Sigmoid colon (tissue), 7 donors: ENCODE results near the gene PSD. TPM values are rescaled to one million over a fixed set of nuclear protein-coding genes. Genes with fewer than 3 reads are reported as not detected.
A peak's percentile ranks its signal among the peaks of the same experiment; 100 is the strongest.

ENCODE experiments used
- DNase-seq: peaks from one replicate; pipeline ENCODE4 v3.0.0-alpha.2; 2019
- H3K27ac ChIP-seq, 4 donors: fragments of 200-600 bp; sonication (generic); one replicate each; pipeline ENCODE4 v1.5.1; 2016 to 2019; ENCODE audit warnings: mild to moderate bottlenecking in 1 of 4
- H3K27me3 ChIP-seq, 3 donors: fragments of 200-600 bp; sonication (generic); one replicate each; pipeline ENCODE4 v1.5.1; 2019; ENCODE audit warnings: mild to moderate bottlenecking in 1 of 3
- H3K36me3 ChIP-seq, 4 donors: fragments of 200-600 bp; sonication (generic); one replicate each; pipeline ENCODE4 v1.5.1; 2016 to 2019
- H3K4me1 ChIP-seq, 4 donors: fragments of 200-600 bp; sonication (generic); one replicate each; pipeline ENCODE4 v1.5.1; 2017 to 2019
- H3K4me3 ChIP-seq, 4 donors: fragments of 200-600 bp; sonication (generic); one replicate each; pipeline ENCODE4 v1.5.1; 2017 to 2019; ENCODE audit warnings: mild to moderate bottlenecking in 2 of 4, moderate library complexity in 1 of 4
- H3K9me3 ChIP-seq, 4 donors: fragments of 200-600 bp in 3 of 4; sonication (generic) in 3 of 4; one replicate each; pipeline versions ENCODE4 v1.5.1 to v1.6.1; 2013 to 2019
- CTCF ChIP-seq, 4 experiments: fragments of 450-650 bp in 3 of 4; fragments of 200-600 bp in 1 of 4; IDR thresholded peaks; one replicate each; pipeline ENCODE4 v1.5.1; 2016 to 2019; ENCODE audit warnings: antibody characterized with exemption in 4 of 4, mild to moderate bottlenecking in 3 of 4, moderate library complexity in 2 of 4
- EP300 ChIP-seq, 4 donors: sonication (generic); formaldehyde crosslinking; IDR thresholded peaks; one replicate each; pipeline ENCODE4 v1.6.1; 2017; ENCODE audit warnings: antibody characterized with exemption in 4 of 4
- POLR2A ChIP-seq, 2 donors: fragments of 450-650 bp; IDR thresholded peaks; one replicate each; pipeline ENCODE4 v1.6.1; 2016; ENCODE audit warnings: antibody characterized with exemption in 2 of 2, mild to moderate bottlenecking in 2 of 2, moderate library complexity in 2 of 2
- POLR2AphosphoS5 ChIP-seq, 4 donors: sonication (generic); formaldehyde crosslinking; IDR thresholded peaks; one replicate each; pipeline ENCODE4 v1.6.1; 2017; ENCODE audit warnings: antibody characterized with exemption in 4 of 4
- WGBS, 2 donors: extraction: QIAGEN DNeasy Blood & Tissue Kit; methylation state at CpG; one replicate each; pipeline ENCODE4 v1.1.7; 2013; 5-methylcytosine and 5-hydroxymethylcytosine counted together
- intact Hi-C: fragments of 100-400 bp; cut with DNase I; formaldehyde crosslinking; loops from one replicate; pipeline ENCODE4 v1.15.1; 2023
- polyA plus RNA-seq, 3 donors: library from polyadenylated mRNA; stranded (reverse); fragments of 200-250 nt; gene quantifications; one replicate each; pipeline ENCODE4 v1.2.3, GENCODE V29; 2013
- total RNA-seq, 4 donors: library from RNA; depleted of rRNA; stranded (reverse); fragments of >200 nt; gene quantifications; one replicate each; pipeline ENCODE4 v1.1.0, GENCODE V29; 2016
- donor health status: healthy with polysubstance abuse.
- donor health status: Bipolar disorder and iron deficiency.
- donor health status: healthy.

PSD gene
- total and polyA plus RNA-seq, 7 donors, result 0.69 to 449 (median 343) TPM

- Histone ChIP-seq H3K4me1 (peaks cover 0 to 20% (median 17%) of the 10 kb centered on the region in 4 donors), H3K9me3 (no peaks in the 10 kb centered on the region), H3K4me3 (peak within 1 kb of the TSS; percentile 60 to 86 (median 70)), H3K36me3 (no peaks in the 10 kb centered on the region), H3K27me3 (no peaks in the 10 kb centered on the region), H3K27ac (peak within 1 kb of the TSS; percentile 83 to 88 (median 84))
- TF ChIP-seq CTCF (IDR thresholded peaks at IDR 0.05) (no peak), EP300 (IDR thresholded peaks at IDR 0.05) (no peak), POLR2AphosphoS5 (IDR thresholded peaks at IDR 0.05) (no peak), POLR2A (IDR thresholded peaks at IDR 0.05) (no peak)
- no peak for DNase-seq
- intact Hi-C loops, result loop anchor here (2.0 kb wide), 1 partner anchor 19 kb away; the partner anchor contains the start of gene CUEDC2
- WGBS, 2 donors, result 8 to 27% methylated on average over 28 of the region's 28 CpGs
These were observed 32.8 kb upstream of the PSD start, which contains the start of gene C10orf95 for GRCh38 chr10:102451105-102451969. C10orf95 (minus strand) TSS chr10:102451543; CDS start chr10:102451093, 450 bp downstream.

GRCh38 chr10:102450374-102451104 is 32.0 kb upstream of the PSD start:
- no peaks in the 10 kb centered on the region for H3K36me3 ChIP-seq
- peaks cover 0 to 20% (median 17%) of the 10 kb centered on the region in 4 donors for H3K4me1 ChIP-seq
- peak overlapping the region; percentile 60 to 86 (median 70) for H3K4me3 ChIP-seq
- TF ChIP-seq CTCF (IDR thresholded peaks at IDR 0.05) (no peak), POLR2AphosphoS5 (IDR thresholded peaks at IDR 0.05) (peak in 3 of 4 donors; percentile 30 to 61 (median 40)), POLR2A (IDR thresholded peaks at IDR 0.05) (no peak)
- no peaks in the 10 kb centered on the region for H3K27me3 ChIP-seq
- H3K9me3 ChIP-seq, result no peaks in the 10 kb centered on the region
- DNase-seq, result peak; percentile 88
- intact Hi-C loops, result loop anchor here (1.0 to 2.0 kb wide), 2 partner anchors 18 to 29 kb away; partner anchors contain the start of gene CUEDC2
- H3K27ac ChIP-seq, result peak overlapping the region; percentile 83 to 88 (median 84)
- WGBS, 2 donors, result 0% methylated on average over 104 of the region's 104 CpGs

GRCh38 chr10:102450124-102450373 is 31.5 kb upstream of the PSD start:
- Histone ChIP-seq H3K4me1 (peaks cover 0 to 20% (median 17%) of the 10 kb centered on the region in 4 donors), H3K9me3 (no peaks in the 10 kb centered on the region), H3K27ac (peak overlapping the region; percentile 83 to 88 (median 84)), H3K27me3 (no peaks in the 10 kb centered on the region), H3K4me3 (peak overlapping the region; percentile 51 to 86 (median 70)), H3K36me3 (no peaks in the 10 kb centered on the region)
- intact Hi-C loops, result loop anchor here (1.0 to 2.0 kb wide), 2 partner anchors 17 to 29 kb away; partner anchors contain the start of gene CUEDC2
- TF ChIP-seq CTCF (IDR thresholded peaks at IDR 0.05), result no peak
- no peak for TF ChIP-seq POLR2AphosphoS5 (IDR thresholded peaks at IDR 0.05)
- TF ChIP-seq EP300 (IDR thresholded peaks at IDR 0.05), result no peak
- no peak for TF ChIP-seq POLR2A (IDR thresholded peaks at IDR 0.05)
- 0 to 1% methylated on average over 11 of the region's 11 CpGs for WGBS, 2 donors
- DNase-seq, result no peak

GRCh38 chr10:102449321-102450123 is 30.9 kb upstream of the PSD start:
- no peaks in the 10 kb centered on the region for H3K27me3 ChIP-seq
- WGBS, 2 donors, result 6 to 9% methylated on average over 30 of the region's 30 CpGs
- intact Hi-C loops, result loop anchor here (1.0 to 2.0 kb wide), 2 partner anchors 17 to 28 kb away; partner anchors contain the start of gene CUEDC2
- H3K4me1 ChIP-seq, result peaks cover 0 to 20% (median 17%) of the 10 kb centered on the region in 4 donors
- H3K36me3 ChIP-seq, result no peaks in the 10 kb centered on the region
- H3K4me3 ChIP-seq, result peak overlapping the region; percentile 51 to 86 (median 70)
- peak; percentile 85 for DNase-seq
- no peaks in the 10 kb centered on the region for H3K9me3 ChIP-seq
- H3K27ac ChIP-seq, result peak overlapping the region; percentile 83 to 88 (median 84)
- no peak for TF ChIP-seq POLR2AphosphoS5 (IDR thresholded peaks at IDR 0.05)
- TF ChIP-seq CTCF (IDR thresholded peaks at IDR 0.05), result no peak
- TF ChIP-seq POLR2A (IDR thresholded peaks at IDR 0.05), result no peak
- TF ChIP-seq EP300 (IDR thresholded peaks at IDR 0.05), result no peak
